BJ (cell line): ENCODE measurements around the gene SACM1L. TPM values are rescaled to one million over a fixed set of nuclear protein-coding genes. Genes with fewer than 3 reads are reported as not detected.

Experiments used
- CTCF ChIA-PET: fragments of 350-600 bp; formaldehyde crosslinking; extraction: SDS; loops from one replicate; lab custom pipeline; 2021; ENCODE audit warnings: antibody characterized with exemption, inconsistent platforms; lab: Yijun Ruan, JAX
- POLR2A ChIA-PET: fragments of 300-600 bp; sonication (Branson Sonifier 250); formaldehyde crosslinking; extraction: SDS; loops from one replicate; lab custom pipeline; 2021; ENCODE audit warnings: antibody characterized with exemption; lab: Charles Lee
- DNase-seq: peaks from one replicate; pipeline ENCODE4 v3.0.0-alpha.2; 2011; ENCODE audit warnings: low read depth
- H3K27me3 ChIP-seq: 2 replicates; pipeline ENCODE4 v1.6.0; 2011; ENCODE audit warnings: low read length; ENCODE audit not compliant: control insufficient read depth, insufficient read depth
- H3K36me3 ChIP-seq: 2 replicates; pipeline ENCODE4 v1.5.1; 2011; ENCODE audit warnings: low read length; ENCODE audit not compliant: control insufficient read depth, insufficient read depth
- H3K4me3 ChIP-seq: 2 replicates; pipeline ENCODE4 v1.5.1; 2011; ENCODE audit warnings: low read depth, mild to moderate bottlenecking, control low read depth, low read length
- CTCF ChIP-seq: IDR thresholded peaks from 2 replicates; pipeline ENCODE4 v1.5.1; 2011; ENCODE audit warnings: low read depth, mild to moderate bottlenecking, control low read depth, inconsistent platforms, low read length, moderate library complexity; ENCODE audit not compliant: insufficient read depth
- polyA plus RNA-seq: library from polyadenylated mRNA; depleted of rRNA; stranded (reverse); fragments of >200 nt; gene quantifications from 2 replicates; pipeline ENCODE4 v1.2.3, GENCODE V29; 2011

The SACM1L gene
- polyA plus RNA-seq, 1 experiment: 10.8 TPM

GRCh38 chr3:45657853-45658252, 31.3 kb upstream of the SACM1L start:
- Histone ChIP-seq H3K36me3 (no peaks in the 10 kb centered on the region), H3K27me3 (no peaks in the 10 kb centered on the region), H3K4me3 (no peak overlapping the region)
- CTCF ChIA-PET: interaction anchor here (1.8 to 3.8 kb wide), 4 partner anchors 64 to 147 kb away, joined by 8 to 48 read pairs (median 15); partner anchors contain the start of gene LIMD1
- POLR2A ChIA-PET: interaction anchor here (0.5 kb wide), 1 partner anchor 682 kb away, joined by 5 read pairs; the partner anchor contains the start of gene ZDHHC3
- TF ChIP-seq CTCF: no peak
- no peak for DNase-seq

GRCh38 chr3:45659661-45660566, 29.3 kb upstream of the SACM1L start:
- H3K27me3 ChIP-seq: no peaks in the 10 kb centered on the region
- H3K36me3 ChIP-seq: no peaks in the 10 kb centered on the region
- ChIA-PET CTCF (interaction anchor here (0.5 to 5.0 kb wide), 57 partner anchors 7 to 629 kb away, joined by 3 to 126 read pairs (median 5); partner anchors contain the start of genes LIMD1 and SACM1L), POLR2A (interaction anchor here (0.6 kb wide), 1 partner anchor 24 kb away, joined by 4 read pairs; no protein-coding TSS in a partner anchor)
- DNase-seq: no peak
- TF ChIP-seq CTCF: peak; percentile 99
- no peak overlapping the region for H3K4me3 ChIP-seq

- TF ChIP-seq CTCF: no peak
- ChIA-PET CTCF (interaction anchor here (0.5 to 5.0 kb wide), 45 partner anchors 8 to 629 kb away, joined by 3 to 126 read pairs (median 6); partner anchors contain the start of genes LIMD1 and SACM1L), POLR2A (interaction anchor here (0.6 kb wide), 1 partner anchor 25 kb away, joined by 4 read pairs; no protein-coding TSS in a partner anchor)
- Histone ChIP-seq H3K27me3 (no peaks in the 10 kb centered on the region), H3K36me3 (no peaks in the 10 kb centered on the region), H3K4me3 (no peak overlapping the region)
- no peak for DNase-seq
Observed at GRCh38 chr3:45660567-45660901, 28.7 kb upstream of the SACM1L start.

GRCh38 chr3:45664578-45664977, 24.6 kb upstream of the SACM1L start:
- POLR2A ChIA-PET: interaction anchor here (0.6 kb wide), 1 partner anchor 215 kb away, joined by 3 read pairs; no protein-coding TSS in a partner anchor
- no peak for DNase-seq
- no peak for TF ChIP-seq CTCF
- H3K36me3 ChIP-seq: peaks cover 1% of the 10 kb centered on the region; the same call in 1 of the 2 replicates
- H3K27me3 ChIP-seq: no peaks in the 10 kb centered on the region
- CTCF ChIA-PET: interaction anchor here (1.1 to 5.4 kb wide), 3 partner anchors 70 to 157 kb away, joined by 3 to 41 read pairs (median 4); partner anchors contain the start of gene LIMD1
- H3K4me3 ChIP-seq: no peak overlapping the region; the same call in 1 of the 2 replicates

GRCh38 chr3:45665101-45665572, 24.1 kb upstream of the SACM1L start:
- peak; percentile 36; the same call in 1 of the 2 replicates for TF ChIP-seq CTCF
- Histone ChIP-seq H3K27me3 (no peaks in the 10 kb centered on the region), H3K36me3 (peaks cover 1% of the 10 kb centered on the region; the same call in 1 of the 2 replicates), H3K4me3 (no peak overlapping the region)
- no peak for DNase-seq
- ChIA-PET POLR2A (no interaction called here), CTCF (interaction anchor here (0.6 to 5.4 kb wide), 6 partner anchors 9 to 491 kb away, joined by 3 to 41 read pairs (median 4); partner anchors contain the start of gene LIMD1)
